ENCODE measurements around the gene NOS1AP.

The NOS1AP gene

DNA sequence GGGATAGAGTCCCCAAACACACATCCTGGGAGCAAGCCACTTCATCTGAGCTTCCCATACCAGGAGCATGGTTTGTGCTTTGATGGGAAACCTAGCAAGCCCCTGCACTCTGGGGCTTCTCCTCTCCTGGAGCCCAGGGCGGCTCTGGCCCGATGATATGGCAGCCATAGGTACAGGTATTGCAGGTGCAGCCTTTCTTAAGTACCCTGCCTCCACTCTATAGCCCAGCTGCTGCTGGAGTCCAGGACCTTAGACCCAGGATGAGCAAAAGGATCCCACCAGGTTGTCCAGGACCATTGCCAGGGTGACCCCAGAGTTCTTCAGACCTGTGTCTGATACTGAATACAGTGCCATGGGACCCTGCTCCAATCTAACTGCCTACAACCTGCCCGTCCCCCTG lies 316.2 kb downstream of the NOS1AP start:
- no peak overlapping the region for H2AFZ ChIP-seq (ENCODE audit: low read length)
- no peaks in the 10 kb centered on the region for H3K9me3 ChIP-seq (replicated peaks; ENCODE audit: insufficient read depth, low read length)
- no peak overlapping the region for H3K9ac ChIP-seq (ENCODE audit: low read length)
- no peaks in the 10 kb centered on the region for H4K20me1 ChIP-seq (ENCODE audit: insufficient read depth, low read length)
- no peaks in the 10 kb centered on the region for H3K9me2 ChIP-seq (replicated peaks; ENCODE audit: insufficient read depth, low read length)
- no peak overlapping the region for H3K4me2 ChIP-seq (ENCODE audit: low read depth, low read length)
- no peak for DNase-seq
- no peaks in the 10 kb centered on the region for H3K27me3 ChIP-seq (replicated peaks; ENCODE audit: insufficient read depth, low read length)
- TF ChIP-seq, protein P1, sequence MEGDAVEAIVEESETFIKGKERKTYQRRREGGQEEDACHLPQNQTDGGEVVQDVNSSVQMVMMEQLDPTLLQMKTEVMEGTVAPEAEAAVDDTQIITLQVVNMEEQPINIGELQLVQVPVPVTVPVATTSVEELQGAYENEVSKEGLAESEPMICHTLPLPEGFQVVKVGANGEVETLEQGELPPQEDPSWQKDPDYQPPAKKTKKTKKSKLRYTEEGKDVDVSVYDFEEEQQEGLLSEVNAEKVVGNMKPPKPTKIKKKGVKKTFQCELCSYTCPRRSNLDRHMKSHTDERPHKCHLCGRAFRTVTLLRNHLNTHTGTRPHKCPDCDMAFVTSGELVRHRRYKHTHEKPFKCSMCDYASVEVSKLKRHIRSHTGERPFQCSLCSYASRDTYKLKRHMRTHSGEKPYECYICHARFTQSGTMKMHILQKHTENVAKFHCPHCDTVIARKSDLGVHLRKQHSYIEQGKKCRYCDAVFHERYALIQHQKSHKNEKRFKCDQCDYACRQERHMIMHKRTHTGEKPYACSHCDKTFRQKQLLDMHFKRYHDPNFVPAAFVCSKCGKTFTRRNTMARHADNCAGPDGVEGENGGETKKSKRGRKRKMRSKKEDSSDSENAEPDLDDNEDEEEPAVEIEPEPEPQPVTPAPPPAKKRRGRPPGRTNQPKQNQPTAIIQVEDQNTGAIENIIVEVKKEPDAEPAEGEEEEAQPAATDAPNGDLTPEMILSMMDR (IDR thresholded peaks at IDR 0.05; ENCODE audit: low read length), result no peak
- TF ChIP-seq EZH2 (optimal IDR thresholded peaks at IDR 0.05; ENCODE audit: low read depth, low read length) (no peak), EZH2phosphoT487 (IDR thresholded peaks at IDR 0.05; ENCODE audit: low read length) (no peak)
- no peaks in the 10 kb centered on the region for H3K79me2 ChIP-seq (ENCODE audit: low read length)
- H3K27ac ChIP-seq (ENCODE audit: low read length), result no peak overlapping the region
- H3F3A ChIP-seq (ENCODE audit: insufficient read depth, low read length), result no peaks in the 10 kb centered on the region
- H3K4me1 ChIP-seq (ENCODE audit: low read length), result peaks cover 12% of the 10 kb centered on the region
- H3K36me3 ChIP-seq (replicated peaks; ENCODE audit: insufficient read depth, low read length), result no peaks in the 10 kb centered on the region
- H3K4me3 ChIP-seq (ENCODE audit: low read length), result no peak overlapping the region

DNA sequence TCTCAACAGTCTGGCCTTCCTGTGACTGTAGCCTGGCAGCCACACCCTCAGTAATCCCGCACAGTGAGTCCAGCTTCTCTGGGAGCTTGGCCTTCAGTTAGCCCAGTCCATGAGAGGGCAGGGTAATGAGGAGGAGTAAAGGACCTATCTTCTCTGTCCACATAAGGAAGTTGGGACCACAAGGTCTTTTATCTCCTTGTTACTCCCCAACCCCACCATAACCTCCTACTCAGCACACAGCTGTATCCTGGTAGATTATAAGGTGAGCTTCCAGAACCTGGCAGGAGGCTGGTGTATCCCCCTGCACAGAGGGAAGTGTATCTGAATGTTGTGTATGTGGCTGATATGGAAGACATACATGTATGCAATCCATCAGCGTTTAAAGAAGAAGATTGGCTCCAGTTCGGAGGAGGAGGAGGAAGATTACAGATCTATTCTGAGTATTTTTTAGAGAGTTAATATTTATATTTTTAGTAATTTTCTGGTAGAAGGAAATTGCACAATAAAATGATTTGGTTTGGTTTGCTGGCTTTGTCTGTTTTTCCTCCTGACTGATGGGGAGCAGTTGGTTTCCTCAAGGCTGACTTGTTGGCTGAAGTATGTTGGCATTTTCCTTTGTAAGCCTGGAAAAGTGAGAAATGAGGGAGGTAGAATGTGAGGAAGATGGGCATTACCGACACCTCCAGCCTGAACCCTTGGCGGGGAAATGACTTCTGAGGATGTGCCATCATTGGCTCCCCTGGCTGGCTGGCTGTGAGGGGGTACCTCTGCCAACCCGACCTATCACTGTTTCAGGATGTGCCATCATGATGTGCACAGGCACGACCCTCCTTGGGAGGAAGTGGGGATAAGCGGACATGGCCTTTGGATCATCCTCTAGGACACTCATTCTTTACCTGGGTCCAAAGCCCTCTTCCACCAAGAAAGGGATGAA lies 317.1 kb downstream of the NOS1AP start:
- Histone ChIP-seq H3K4me1 (ENCODE audit: low read length) (peaks cover 12% of the 10 kb centered on the region), H2AFZ (ENCODE audit: low read length) (no peak overlapping the region), H4K20me1 (ENCODE audit: insufficient read depth, low read length) (no peaks in the 10 kb centered on the region), H3K79me2 (ENCODE audit: low read length) (no peaks in the 10 kb centered on the region), H3K9me2 (replicated peaks; ENCODE audit: insufficient read depth, low read length) (no peaks in the 10 kb centered on the region), H3K4me2 (ENCODE audit: low read depth, low read length) (no peak overlapping the region), H3F3A (ENCODE audit: insufficient read depth, low read length) (no peaks in the 10 kb centered on the region), H3K4me3 (ENCODE audit: low read length) (no peak overlapping the region), H3K27ac (ENCODE audit: low read length) (no peak overlapping the region), H3K9ac (ENCODE audit: low read length) (no peak overlapping the region), H3K27me3 (replicated peaks; ENCODE audit: insufficient read depth, low read length) (no peaks in the 10 kb centered on the region), H3K36me3 (replicated peaks; ENCODE audit: insufficient read depth, low read length) (no peaks in the 10 kb centered on the region), H3K9me3 (replicated peaks; ENCODE audit: insufficient read depth, low read length) (no peaks in the 10 kb centered on the region)
- TF ChIP-seq EZH2phosphoT487 (IDR thresholded peaks at IDR 0.05; ENCODE audit: low read length) (no peak), EZH2 (optimal IDR thresholded peaks at IDR 0.05; ENCODE audit: low read depth, low read length) (no peak)
- TF ChIP-seq, protein P1 (IDR thresholded peaks at IDR 0.05; ENCODE audit: low read length), result no peak
- DNase-seq, result no peak

DNA sequence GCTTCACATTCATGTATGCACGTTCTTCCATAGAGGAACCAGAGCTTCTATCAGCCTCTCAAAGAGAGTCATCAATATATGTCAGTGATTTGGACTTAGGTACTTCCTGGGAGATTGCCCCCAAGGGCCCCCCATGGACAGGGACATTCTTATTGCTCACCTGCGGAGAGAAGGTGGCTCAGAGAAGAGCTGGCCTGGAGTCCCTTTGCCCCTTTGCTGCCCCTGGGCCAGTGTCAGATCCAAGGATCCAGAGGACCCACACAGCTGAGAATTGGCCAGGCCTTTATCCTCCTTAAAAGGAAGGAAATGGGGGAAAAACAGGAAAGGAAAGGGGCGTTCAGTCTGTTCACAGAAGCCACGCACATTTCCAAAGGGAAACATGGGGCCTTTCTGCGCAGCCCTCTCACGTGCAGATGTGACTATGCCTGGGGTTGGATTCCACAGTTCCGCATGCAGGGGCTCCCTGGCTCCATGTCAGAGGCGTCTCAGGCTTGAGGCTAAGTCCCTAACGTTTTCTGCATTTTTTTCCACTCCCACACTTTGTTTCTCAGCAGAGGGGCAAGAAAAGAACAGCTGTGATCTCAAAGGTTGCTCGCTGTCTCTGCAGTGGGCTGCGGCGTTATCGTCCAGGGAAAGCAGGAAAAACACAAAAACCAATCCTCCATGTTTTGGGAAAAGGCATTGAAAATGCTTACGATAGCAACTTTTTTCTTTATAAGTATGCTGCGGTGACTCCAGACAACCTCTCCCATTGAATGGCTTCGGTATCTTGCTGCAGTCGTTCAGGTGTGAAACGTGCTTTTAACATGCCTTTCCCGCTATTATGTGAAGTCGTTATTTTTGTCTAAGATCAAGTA lies 318.0 kb downstream of the NOS1AP start:
- Histone ChIP-seq H3K4me1 (ENCODE audit: low read length) (peaks cover 12% of the 10 kb centered on the region), H2AFZ (ENCODE audit: low read length) (no peak overlapping the region), H3K27ac (ENCODE audit: low read length) (no peak overlapping the region)

More for the DNA sequence above, 318.0 kb downstream of the NOS1AP start:
- no peaks in the 10 kb centered on the region for H3K27me3 ChIP-seq (replicated peaks; ENCODE audit: insufficient read depth, low read length)
- no peak for DNase-seq
- no peaks in the 10 kb centered on the region for H3K9me3 ChIP-seq (replicated peaks; ENCODE audit: insufficient read depth, low read length)
- no peaks in the 10 kb centered on the region for H3K9me2 ChIP-seq (replicated peaks; ENCODE audit: insufficient read depth, low read length)
- no peaks in the 10 kb centered on the region for H3F3A ChIP-seq (ENCODE audit: insufficient read depth, low read length)
- H3K9ac ChIP-seq (ENCODE audit: low read length), result no peak overlapping the region
- TF ChIP-seq EZH2 (optimal IDR thresholded peaks at IDR 0.05; ENCODE audit: low read depth, low read length) (no peak), EZH2phosphoT487 (IDR thresholded peaks at IDR 0.05; ENCODE audit: low read length) (no peak)
- TF ChIP-seq, protein P1 (IDR thresholded peaks at IDR 0.05; ENCODE audit: low read length), result no peak
- no peaks in the 10 kb centered on the region for H3K79me2 ChIP-seq (ENCODE audit: low read length)
- no peak overlapping the region for H3K4me3 ChIP-seq (ENCODE audit: low read length)
- H4K20me1 ChIP-seq (ENCODE audit: insufficient read depth, low read length), result no peaks in the 10 kb centered on the region
- no peaks in the 10 kb centered on the region for H3K36me3 ChIP-seq (replicated peaks; ENCODE audit: insufficient read depth, low read length)
- H3K4me2 ChIP-seq (ENCODE audit: low read depth, low read length), result no peak overlapping the region
